GM21526 (cell line): Measurements from ENCODE around the gene STRN4.
"Not testable (repeated sequence)": the region's sequence is repeated elsewhere in the genome, so short reads cannot be mapped to it uniquely, and the experiment has no call there.

Source experiments
- ATAC-seq: cut with Tn5 transposase; IDR thresholded peaks from one replicate; pipeline ENCODE4 v1.9.1; 2021; ENCODE audit warnings: moderate library complexity; ENCODE audit not compliant: unreplicated experiment, low FRiP score

STRN4 gene

DNA sequence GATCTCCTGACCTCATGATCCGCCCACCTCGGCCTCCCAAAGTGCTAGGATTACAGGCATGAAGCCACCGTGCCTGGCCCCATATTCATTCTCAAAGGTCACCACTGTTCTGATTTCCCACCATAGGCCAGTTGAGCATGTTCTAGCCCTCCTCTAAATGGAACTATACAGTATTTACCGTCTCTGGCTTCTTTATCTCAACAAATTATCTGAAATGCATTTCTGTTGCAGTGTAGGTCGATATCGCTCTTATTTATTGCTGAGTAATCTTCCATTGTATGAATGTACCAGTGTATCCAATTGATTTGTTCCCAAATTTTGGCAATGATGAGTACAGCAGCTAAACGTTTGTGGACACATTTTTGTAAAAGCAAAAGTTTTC is 26.8 kb upstream of the STRN4 start:
- no peak for ATAC-seq

DNA sequence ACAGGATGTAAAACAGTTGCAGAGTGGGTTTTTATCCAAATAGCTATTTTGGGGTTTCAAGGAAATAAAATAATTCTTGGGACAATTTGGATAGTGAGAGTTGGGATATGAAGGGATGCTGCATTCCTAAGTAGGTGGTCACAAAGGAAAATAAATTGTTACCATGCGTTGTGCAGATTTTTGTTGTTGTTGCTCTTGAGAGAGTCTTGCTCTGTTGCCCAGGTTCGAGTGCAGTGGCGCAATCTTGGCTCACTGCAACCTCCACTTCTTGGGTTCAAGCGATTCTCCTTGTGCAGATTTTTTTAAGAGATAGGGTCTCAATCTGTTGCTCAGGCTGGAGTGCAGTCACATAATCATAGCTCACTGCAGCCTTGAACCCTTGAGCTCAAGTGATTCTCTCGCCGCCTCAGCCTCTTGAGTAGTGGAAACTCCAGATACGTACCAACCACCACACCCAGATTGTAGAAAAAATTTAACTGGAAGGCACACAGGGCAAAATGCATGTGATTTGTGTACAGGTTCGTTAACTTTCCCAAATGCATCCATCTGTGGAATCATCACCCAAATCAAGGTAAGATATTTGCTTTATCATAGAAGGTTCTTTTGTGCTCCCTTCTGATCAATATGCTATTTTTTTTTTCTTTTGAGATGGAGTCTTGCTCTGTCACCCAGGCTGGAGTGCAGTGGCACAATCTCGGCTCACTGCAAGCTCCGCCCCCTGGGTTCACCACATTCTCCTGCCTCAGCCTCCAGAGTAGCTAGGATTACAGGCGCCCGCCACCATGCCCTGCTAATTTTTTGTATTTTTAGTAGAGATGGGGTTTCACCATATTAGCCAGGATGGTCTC is 26.1 kb upstream of the STRN4 start:
- ATAC-seq = no peak

DNA sequence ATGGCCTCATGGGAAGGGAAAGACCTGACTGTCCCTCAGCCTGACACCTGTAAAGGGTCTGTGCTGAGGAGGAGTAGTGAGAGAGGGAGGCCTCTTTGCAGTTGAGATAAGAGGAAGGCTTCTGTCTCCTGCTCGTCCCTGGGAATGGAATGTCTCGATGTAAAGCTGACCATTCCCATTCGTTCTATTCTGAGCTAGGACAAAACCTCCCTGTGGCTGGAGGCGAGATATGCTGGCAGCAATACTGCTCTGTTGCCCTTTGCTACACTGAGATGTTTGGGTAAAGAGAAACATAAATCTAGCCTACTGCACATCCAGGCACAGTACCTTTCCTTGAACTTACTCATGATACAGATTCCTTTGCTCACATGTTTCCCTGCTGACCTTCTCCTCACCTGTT is 22.5 kb upstream of the STRN4 start:
- ATAC-seq = not testable (repeated sequence)

- no peak for ATAC-seq
These were observed 20.5 kb upstream of the STRN4 start for GRCh38 chr19:46766569-46767317.

- ATAC-seq = no peak
These were observed 18.6 kb upstream of the STRN4 start for GRCh38 chr19:46764817-46765291.

GRCh38 chr19:46762245-46762890 is 16.1 kb upstream of the STRN4 start:
- no peak for ATAC-seq

- ATAC-seq = no peak
These were observed 15.2 kb upstream of the STRN4 start for GRCh38 chr19:46761418-46761831.

DNA sequence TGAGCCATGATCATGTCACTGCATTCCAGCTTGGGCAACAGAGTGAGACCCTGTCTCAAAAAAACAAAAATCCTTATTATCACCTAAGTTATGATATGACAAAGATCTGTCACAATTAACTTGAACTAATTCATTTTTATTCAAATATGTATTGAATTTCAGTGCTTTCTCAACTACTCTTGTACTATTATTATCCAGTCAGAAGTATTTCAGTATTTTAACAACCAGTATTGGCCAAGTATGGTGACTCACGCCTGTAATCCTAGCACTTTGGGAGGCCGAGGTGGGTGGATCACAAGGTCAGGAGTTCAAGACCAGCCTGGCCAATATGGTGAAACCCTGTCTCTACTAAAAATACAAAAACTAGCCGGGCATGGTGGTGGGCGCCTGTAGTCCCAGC is 14.6 kb upstream of the STRN4 start:
- not testable (repeated sequence) for ATAC-seq

DNA sequence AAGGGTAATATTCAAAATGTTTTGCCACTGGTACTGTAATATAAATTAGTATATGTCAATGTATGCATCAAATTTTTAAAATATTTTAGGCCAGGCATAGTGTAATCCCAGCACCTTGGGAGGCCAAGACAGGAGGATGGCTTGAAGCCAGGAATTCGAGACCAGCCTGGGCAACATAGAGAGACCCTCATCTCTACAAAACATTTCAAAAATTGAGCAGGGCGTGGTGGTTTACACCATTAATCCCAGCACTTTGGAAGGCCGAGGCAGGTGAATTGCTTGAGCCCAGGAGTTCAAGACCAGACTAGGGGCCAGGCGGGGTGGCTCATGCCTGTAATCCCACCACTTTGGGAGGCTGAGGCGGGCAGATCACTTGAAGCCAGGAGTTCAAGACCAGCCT is 14.1 kb upstream of the STRN4 start:
- ATAC-seq = no peak

DNA sequence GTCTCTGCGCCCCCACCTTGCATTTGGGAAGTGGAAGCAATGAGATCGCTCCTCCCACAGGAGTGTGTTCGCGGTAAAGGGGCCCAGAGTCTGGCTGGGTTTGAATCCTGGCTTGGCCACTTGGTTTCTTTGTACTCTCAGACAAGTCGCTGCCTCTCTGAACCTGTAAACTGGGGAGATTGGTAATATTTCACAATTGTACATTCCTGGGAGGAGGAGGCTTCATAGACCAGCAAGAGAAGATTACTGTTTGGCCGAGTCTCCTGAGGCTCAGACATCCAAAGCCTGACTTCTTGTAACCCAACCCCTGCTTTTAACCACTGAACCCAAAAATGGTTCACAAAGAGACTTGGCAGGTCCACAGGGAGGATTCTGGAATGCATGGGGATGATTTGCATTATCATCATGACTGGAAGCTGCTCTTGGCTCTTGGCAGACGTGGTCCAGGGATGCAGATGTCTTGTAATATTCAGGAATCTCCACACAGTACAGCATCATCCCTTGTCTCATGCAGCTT is 13.6 kb upstream of the STRN4 start:
- no peak for ATAC-seq

- ATAC-seq = no peak
These were observed 13.0 kb upstream of the STRN4 start for GRCh38 chr19:46759206-46759605.

DNA sequence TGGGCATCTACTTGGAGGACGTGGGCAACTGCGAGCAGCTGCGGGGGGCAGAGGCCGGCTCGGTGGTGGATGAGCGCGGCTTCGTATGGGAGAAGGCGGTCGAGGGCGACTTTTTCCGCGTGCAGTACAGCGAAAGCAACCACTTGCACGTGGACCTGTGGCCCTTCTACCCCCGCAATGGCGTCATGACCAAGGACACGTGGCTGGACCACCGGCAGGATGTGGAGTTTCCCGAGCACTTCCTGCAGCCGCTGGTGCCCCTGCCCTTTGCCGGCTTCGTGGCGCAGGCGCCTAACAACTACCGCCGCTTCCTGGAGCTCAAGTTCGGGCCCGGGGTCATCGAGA is 10.3 kb upstream of the STRN4 start:
- no peak for ATAC-seq

- no peak for ATAC-seq
These were observed 9.7 kb upstream of the STRN4 start for GRCh38 chr19:46755853-46756543.

- no peak for ATAC-seq
These were observed 9.0 kb upstream of the STRN4 start for GRCh38 chr19:46755077-46755852.

DNA sequence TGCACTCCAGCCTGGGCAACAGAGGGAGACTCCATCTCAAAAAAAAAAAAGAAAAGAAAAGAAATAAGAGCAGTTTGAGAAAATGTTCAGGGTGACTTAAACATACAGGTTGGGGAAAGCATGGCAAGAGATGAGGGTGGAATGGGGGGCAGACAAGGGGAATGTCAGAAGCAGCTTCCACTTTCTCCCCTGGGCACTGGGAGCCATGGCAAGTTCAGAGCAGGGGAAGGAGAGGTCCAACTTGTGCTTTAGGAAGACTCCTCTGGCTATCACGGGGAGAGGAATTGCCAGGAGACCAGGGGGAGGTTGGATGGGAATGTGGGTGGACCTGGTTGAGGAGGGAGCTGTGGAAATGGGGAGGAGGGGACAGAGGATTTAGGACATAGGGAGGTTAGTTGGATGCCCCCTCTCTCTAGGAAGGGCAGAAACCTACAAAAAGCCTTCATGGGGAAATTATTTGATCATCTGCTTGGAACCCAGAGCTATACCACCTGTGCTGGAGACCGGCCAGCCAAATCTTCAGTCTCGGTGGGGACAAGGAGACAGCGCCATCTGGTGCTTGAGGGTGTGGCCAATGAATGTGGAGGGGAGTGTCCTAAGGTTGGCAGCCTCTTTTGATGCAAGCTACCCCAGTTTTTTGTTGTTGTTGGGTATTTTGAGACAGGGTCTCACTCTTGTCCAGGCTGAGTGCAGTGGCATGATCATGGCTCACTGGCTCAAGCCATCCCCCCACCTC is 7.3 kb upstream of the STRN4 start:
- no peak for ATAC-seq

DNA sequence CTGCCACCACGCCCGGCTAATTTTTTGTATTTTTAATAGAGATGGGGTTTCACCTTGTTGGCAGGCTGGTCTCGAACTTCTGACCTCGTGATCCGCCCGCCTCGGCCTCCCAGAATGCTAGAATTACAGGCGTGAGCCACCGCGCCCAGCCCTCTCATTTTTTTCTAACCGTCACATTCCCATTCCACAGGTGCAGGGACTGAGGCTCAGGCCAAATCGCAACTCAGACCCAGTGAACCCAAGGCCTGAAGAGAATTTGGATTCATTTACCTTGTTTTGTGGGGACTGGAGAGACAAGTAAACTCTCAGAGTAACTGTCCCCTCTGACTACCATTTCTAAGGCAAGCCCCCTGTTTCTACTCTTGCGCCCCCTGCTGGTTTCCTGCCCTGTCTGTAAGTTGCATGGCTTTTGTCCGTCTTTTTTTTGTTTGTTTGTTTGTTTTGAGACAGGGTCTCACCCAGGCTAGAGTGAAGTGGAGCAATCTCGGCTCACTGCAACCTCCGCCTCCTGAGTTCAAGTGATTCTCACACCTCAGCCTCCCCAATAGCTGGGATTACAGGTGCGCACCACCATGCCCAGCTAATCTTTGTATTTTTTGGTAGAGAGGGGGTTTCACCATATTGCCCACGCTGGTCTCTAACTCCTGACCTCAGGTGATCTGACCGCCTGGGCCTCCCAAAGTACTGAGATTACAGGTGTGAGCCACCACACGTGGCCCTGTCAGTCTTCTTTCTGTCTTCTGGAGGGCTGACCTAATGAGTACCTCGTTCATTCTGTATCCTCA is 2.3 kb upstream of the STRN4 start:
- ATAC-seq = no peak

GRCh38 chr19:46745521-46746280 is 549 bp downstream of the STRN4 start, which contains the start of gene FKRP:
TSS of gene FKRP (plus strand) at chr19:46746057. CDS start at chr19:46755451, 9,394 bp downstream.
- no peak for ATAC-seq

DNA sequence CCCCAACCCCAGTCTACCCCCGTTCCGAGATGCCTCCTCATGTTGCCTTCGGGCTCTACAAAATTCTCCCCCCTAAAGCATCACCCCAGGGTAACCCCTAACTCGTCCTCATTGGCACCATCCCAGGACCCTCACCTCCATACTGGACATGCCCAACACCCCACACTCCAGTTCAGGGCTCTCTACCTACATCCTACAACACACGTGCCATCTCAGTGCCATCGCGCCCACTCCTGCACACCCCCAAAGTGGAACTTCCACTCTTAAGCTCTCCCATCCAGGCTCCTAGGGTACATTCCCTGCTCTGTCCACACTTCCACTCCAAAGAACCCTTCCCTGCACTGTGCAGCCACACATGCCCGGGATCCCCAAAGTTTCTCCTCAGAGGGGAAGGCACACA is 1.2 kb downstream of the STRN4 start:
- no peak for ATAC-seq
